ENCODE results near the gene UBE2D4. TPM values are rescaled to one million over a fixed set of nuclear protein-coding genes. Genes with fewer than 3 reads are reported as not detected.
"Not testable (repeated sequence)": the region's sequence is repeated elsewhere in the genome, so short reads cannot be mapped to it uniquely, and the experiment has no call there.

The UBE2D4 gene
- total and polyA plus RNA-seq, 11 donors: 29.4 to 69.8 (median 42.7) TPM

GRCh38 chr7:43956027-43956426 is 29.8 kb downstream of the UBE2D4 start:
- intact Hi-C loops (cut with DNase I): loop anchor here in 1 of 10 donors (10.0 kb wide), 1 partner anchor 371 kb away; the partner anchor contains the start of gene STK17A
- Histone ChIP-seq H3K27ac (no peak overlapping the region), H3K36me3 (peaks cover 4 to 55% (median 36%) of the 10 kb centered on the region in 9 donors), H3K4me3 (no peak overlapping the region), H3K4me1 (no peaks in the 10 kb centered on the region), H3K27me3 (no peaks in the 10 kb centered on the region), H3K9me3 (no peaks in the 10 kb centered on the region)
- WGBS, 4 donors: 69 to 74% (median 71%) methylated on average over 3 of the region's 3 CpGs
- ATAC-seq (no peak), DNase-seq (no peak)
- TF ChIP-seq POLR2A (IDR thresholded peaks at IDR 0.05) (no peak), CTCF (IDR thresholded peaks at IDR 0.05) (no peak)

GRCh38 chr7:43960933-43961332 is 34.7 kb downstream of the UBE2D4 start:
- peaks cover 0 to 24% (median 7%) of the 10 kb centered on the region in 9 donors for H3K36me3 ChIP-seq
- 35 to 41% (median 36%) methylated on average over 1 of the region's 1 CpG for WGBS, 4 donors
- H3K9me3 ChIP-seq: no peaks in the 10 kb centered on the region
- ATAC-seq: no peak
- no peak overlapping the region for H3K27ac ChIP-seq
- no peak for DNase-seq
- H3K27me3 ChIP-seq: no peaks in the 10 kb centered on the region
- no peaks in the 10 kb centered on the region for H3K4me1 ChIP-seq
- no peak overlapping the region for H3K4me3 ChIP-seq
- intact Hi-C loops (cut with DNase I): no loop called here
- TF ChIP-seq CTCF (IDR thresholded peaks at IDR 0.05) (no peak), POLR2A (IDR thresholded peaks at IDR 0.05) (no peak)

- 94 to 98% (median 97%) methylated on average over 2 to 3 of the region's 3 CpGs for WGBS, 4 donors
- H3K36me3 ChIP-seq; H3K4me1 ChIP-seq; H3K9me3 ChIP-seq; H3K4me3 ChIP-seq; intact Hi-C loops (cut with DNase I); ATAC-seq; DNase-seq; H3K27me3 ChIP-seq; H3K27ac ChIP-seq: not testable (repeated sequence)
Measured at GRCh38 chr7:43966392-43966791, 40.2 kb downstream of the UBE2D4 start.

GRCh38 chr7:43968172-43969040 is 42.2 kb downstream of the UBE2D4 start:
- peak in 3 of 4 donors; percentile 25 to 72 (median 50) for ATAC-seq
- DNase-seq; H3K27ac ChIP-seq; H3K27me3 ChIP-seq; H3K4me3 ChIP-seq; H3K9me3 ChIP-seq; H3K36me3 ChIP-seq; intact Hi-C loops (cut with DNase I); H3K4me1 ChIP-seq: not testable (repeated sequence)
- 82 to 92% (median 84%) methylated on average over 6 to 17 of the region's 20 CpGs for WGBS, 4 donors

GRCh38 chr7:43969586-43969985 is 43.4 kb downstream of the UBE2D4 start:
- intact Hi-C loops (cut with DNase I); H3K27ac ChIP-seq; H3K4me3 ChIP-seq; H3K27me3 ChIP-seq; DNase-seq; H3K4me1 ChIP-seq; ATAC-seq; H3K9me3 ChIP-seq; H3K36me3 ChIP-seq: not testable (repeated sequence)
- 93 to 97% (median 95%) methylated on average over 4 to 10 of the region's 11 CpGs for WGBS, 4 donors

- H3K27ac ChIP-seq; H3K9me3 ChIP-seq; intact Hi-C loops (cut with DNase I); H3K4me3 ChIP-seq; H3K36me3 ChIP-seq; ATAC-seq; H3K4me1 ChIP-seq; DNase-seq; H3K27me3 ChIP-seq: not testable (repeated sequence)
- 98 to 100% (median 99%) methylated on average over 1 to 3 of the region's 5 CpGs for WGBS, 4 donors
Measured at GRCh38 chr7:43970698-43971097, 44.5 kb downstream of the UBE2D4 start.

- H3K27ac ChIP-seq; H3K9me3 ChIP-seq; intact Hi-C loops (cut with DNase I); H3K4me3 ChIP-seq; H3K27me3 ChIP-seq; H3K36me3 ChIP-seq; ATAC-seq; H3K4me1 ChIP-seq; DNase-seq: not testable (repeated sequence)
- 84 to 91% (median 88%) methylated on average over 5 to 7 of the region's 8 CpGs for whole genome bisulfite sequencing, 4 donors
Measured at GRCh38 chr7:43974033-43974573, 47.9 kb downstream of the UBE2D4 start.

- H3K4me1 ChIP-seq; H3K9me3 ChIP-seq; H3K4me3 ChIP-seq; H3K27me3 ChIP-seq; intact Hi-C loops (cut with DNase I); H3K36me3 ChIP-seq: not testable (repeated sequence)
- ATAC-seq: peak in 3 of 4 donors; percentile 28 to 58 (median 33)
- peak overlapping the region in 1 of 12 donors; percentile 10 for H3K27ac ChIP-seq
- 50 to 68% (median 66%) methylated on average over 2 to 10 of the region's 10 CpGs for WGBS, 4 donors
- DNase-seq: peak in 2 of 5 donors; percentile 16 to 31
Measured at GRCh38 chr7:43974725-43975482, 48.7 kb downstream of the UBE2D4 start.

Measured in heart left ventricle (tissue), 16 donors.